Stimulated activated naive CD4-positive, alpha-beta T cell treated with Interleukin-2 at 50 U/mL for 16 hours (primary cell): ENCODE data around the gene ABCA10.
"Not testable (repeated sequence)": the region's sequence is repeated elsewhere in the genome, so short reads cannot be mapped to it uniquely, and the experiment has no call there.

Source experiments
- DNase-seq: peaks from one replicate; lab custom pipeline; 2025; lab: John Stamatoyannopoulos, UW

ABCA10 gene

GRCh38 chr17:69168642-69169041 is 60.0 kb downstream of the ABCA10 start:
- not testable (repeated sequence) for DNase-seq

DNA sequence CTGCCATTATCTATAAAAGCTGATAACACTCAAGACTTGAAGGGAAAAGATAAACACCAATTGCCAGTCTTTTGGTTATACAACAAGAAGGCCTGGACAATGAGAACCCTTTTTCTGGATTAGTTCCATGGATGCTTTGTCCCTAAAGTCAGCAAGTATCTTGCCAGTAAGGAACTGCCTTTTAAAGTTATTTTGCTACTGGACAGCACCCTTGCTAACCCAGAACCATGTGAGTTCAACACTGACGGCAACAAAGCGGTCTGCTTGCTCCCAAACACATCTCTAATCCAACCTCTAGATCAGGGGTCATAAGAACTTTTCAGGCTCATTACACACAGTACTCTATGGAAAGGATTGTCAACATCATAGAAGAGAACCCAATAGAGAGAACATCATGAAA is 61.7 kb downstream of the ABCA10 start:
- no peak for DNase-seq

- DNase-seq: no peak
Measured at GRCh38 chr17:69164206-69164605, 64.4 kb downstream of the ABCA10 start.

- no peak for DNase-seq
Measured at GRCh38 chr17:69159418-69159817, 69.2 kb downstream of the ABCA10 start.

- no peak for DNase-seq
Measured at GRCh38 chr17:69154267-69154666, 74.4 kb downstream of the ABCA10 start.

GRCh38 chr17:69150333-69150732 is 78.3 kb downstream of the ABCA10 start:
- DNase-seq: no peak

GRCh38 chr17:69147460-69147859 is 81.2 kb downstream of the ABCA10 start:
- no peak for DNase-seq

GRCh38 chr17:69144331-69145255 is 84.0 kb downstream of the ABCA10 start:
- no peak for DNase-seq

DNA sequence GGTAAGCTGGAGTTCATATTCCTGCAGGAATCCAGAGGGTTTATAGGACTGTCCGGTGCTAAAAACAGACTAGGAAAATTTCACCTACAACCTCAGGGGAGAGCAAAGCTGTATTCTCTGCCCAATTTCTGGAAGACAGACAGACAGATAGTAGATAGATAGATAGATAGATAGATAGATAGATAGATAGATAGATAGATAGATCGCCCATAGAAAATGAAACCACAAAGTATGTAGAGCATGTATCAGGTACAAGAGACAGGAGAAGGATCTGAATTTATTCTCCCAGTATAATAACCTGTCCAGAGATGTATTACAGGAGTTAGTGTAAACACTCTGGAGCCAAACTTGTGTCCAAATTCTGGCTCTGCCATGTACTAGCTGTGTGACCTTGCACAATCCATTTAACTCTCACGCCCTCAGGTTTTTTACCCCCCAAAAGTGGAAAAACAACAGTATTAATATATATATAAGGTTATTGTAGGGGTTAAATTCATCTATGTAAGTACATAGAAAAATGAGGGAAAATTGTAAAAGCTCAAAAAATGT is 84.9 kb downstream of the ABCA10 start:
- DNase-seq: no peak

GRCh38 chr17:69143151-69143550 is 85.5 kb downstream of the ABCA10 start:
- no peak for DNase-seq

DNA sequence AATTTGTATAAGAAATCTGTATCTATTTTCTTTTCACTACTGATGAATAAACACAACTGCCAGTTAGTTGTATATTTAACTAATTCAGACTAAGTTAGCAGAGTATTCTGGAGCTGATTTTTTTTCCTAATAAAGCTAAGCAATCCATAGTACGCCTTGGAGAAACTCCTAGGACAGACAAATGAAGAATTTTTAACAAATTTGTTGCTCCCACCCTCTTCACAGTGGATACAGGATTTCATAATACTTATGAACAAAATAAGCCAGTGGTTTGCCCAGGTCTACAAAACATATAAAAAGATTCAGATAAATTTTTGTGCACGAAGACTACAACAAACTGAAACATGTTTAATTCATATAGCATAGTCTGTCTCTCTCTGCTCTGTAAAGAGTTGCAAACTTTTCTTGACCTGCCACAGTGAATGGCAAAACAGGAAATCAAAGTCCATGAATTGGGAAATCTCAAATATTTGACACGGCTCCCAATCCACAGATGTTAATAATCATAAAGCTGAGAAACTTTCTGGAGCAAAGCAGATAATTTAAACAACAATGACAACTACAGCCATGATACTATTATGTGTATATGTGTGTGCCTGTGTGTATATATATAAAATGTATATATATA is 86.3 kb downstream of the ABCA10 start:
- no peak for DNase-seq

DNA sequence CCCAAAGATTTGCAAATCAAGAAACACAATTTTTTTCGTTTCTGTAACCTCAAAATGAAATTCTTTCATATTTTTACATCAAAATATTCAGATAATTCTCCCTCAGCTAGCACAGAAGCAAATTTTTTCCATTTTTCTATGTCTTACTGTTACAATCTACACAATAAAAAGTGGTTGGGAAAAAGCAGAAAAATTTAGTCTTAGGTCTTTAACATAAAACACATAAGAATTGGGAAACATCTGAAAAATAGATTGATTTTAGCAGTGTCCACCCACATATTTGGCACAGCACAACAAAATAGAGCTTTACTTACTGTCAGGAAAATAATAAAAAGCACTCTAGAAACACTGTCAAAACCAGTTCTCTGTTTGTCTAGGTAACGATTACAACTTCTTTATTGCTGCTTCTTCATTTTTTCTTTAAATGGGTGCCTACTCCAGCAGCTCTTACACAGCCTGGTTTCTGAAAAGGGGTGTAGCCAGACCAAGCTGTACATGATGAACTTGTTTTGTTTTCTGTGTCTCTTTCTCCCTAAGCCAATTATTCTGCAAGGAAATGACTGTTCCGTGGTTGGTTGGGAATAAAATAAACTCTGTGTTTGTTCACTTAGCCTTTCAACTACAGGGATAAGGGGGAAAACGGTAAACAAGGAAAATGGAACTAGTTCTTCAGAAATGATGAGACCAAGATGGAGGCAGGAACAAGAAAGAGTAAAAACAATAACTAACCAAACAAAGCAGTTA is 87.0 kb downstream of the ABCA10 start, which contains the start of gene ABCA6:
TSS of gene ABCA6 (minus strand) at position 465 of the 744 bp plus-strand sequence. CDS start 1,192 bp downstream, outside the sequence.
- no peak for DNase-seq

GRCh38 chr17:69134112-69134511 is 94.5 kb downstream of the ABCA10 start:
- no peak for DNase-seq

- DNase-seq: no peak
Measured at GRCh38 chr17:69130627-69131296, 97.9 kb downstream of the ABCA10 start.

DNA sequence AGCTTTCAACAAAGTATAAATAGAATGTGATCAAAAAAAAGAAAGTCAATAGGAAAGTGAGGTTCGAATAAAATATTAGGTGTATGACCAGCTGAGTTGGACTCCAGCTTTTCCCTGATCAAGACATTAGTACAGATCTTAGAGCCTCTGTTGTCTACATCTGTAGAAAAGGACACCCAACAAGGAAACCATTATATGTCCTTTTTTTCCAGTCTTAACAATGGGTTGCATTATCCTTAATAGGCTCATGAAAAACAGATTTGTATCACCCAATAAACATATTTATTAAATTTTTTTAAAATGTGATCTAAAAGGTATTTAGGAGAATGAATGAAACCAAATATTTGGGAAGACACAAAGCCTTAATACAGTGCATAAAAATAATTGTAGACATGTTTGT is 105.0 kb downstream of the ABCA10 start:
- DNase-seq: no peak

DNA sequence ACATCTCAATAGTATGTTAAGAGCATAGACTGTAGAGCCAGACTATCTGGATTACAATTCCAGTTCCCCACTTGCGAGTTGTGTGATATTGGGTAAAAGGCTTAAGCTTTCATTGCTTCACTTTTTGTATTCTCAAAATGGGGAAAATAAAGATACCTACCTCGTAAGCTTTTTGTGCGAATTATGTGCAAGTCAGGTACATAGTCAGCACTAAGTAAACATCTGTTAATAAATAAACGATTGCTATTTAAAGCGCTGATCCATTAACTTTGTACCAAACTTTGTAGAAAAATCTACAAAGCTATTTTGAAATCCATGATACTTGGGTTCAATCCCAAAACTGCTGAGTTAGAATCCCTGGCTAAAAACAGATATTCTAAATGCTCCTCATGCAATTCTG is 106.6 kb downstream of the ABCA10 start:
- DNase-seq: no peak

- no peak for DNase-seq
Measured at GRCh38 chr17:69117855-69118784, 110.5 kb downstream of the ABCA10 start.

DNA sequence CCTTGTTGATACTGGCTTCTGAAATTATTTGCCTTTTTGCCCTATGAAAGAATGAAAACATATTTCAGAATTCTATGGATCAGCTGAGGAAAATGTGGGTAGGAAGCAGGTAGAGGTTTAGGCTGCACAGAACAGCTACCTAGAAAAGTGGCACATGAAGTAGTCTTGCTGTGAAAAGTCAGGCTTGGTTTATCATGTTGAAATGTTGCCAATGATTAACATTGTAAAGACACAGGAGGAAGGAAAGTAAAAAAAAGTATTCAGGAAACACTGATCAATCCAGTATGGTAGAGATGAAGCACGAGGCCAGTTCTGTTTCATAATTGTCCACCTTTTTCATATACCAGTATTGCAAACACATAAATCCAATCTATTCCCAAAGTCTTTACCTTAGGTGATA is 116.8 kb downstream of the ABCA10 start:
- DNase-seq: no peak

DNA sequence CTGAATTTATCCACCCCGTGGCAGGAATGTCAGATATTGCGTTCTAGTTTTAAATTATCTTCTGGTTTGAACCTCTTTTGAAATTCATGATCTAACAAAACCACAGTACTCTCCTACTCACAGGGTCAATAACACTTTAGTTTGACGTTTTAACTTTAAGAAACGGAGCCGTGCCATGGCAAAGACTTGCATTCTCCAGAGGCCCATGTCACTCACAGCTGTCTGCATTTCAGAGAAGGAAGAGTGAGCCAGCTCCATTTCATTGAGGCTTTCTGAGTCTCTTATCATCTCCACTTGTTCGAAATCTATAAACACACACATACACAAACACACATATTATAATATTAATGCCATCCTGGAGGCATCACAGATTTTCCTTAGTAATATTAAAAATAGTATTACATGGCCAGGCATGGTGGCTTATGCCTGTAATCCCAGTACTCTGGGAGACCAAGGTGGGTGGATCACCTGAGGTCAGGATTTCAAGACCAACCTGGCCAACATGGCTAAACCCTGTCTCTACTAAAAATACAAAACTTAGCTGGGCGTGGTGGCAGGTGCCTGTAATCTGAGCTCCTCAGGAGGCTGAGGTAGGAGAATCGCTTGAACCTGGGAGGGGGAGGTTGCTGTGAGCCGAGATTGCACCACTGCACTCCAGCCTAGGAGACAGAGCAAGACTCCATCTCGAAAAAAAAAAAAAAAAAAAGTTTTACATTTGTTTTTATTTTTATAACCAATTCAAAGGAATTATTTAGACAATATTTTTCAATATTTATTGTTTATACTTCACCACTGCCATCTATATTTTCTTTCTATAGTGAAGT is 122.5 kb downstream of the ABCA10 start:
- no peak for DNase-seq
